ENCODE measurements around the gene MMP25.
A peak's percentile ranks its signal among the peaks of the same experiment; 100 is the strongest.

The MMP25 gene

DNA sequence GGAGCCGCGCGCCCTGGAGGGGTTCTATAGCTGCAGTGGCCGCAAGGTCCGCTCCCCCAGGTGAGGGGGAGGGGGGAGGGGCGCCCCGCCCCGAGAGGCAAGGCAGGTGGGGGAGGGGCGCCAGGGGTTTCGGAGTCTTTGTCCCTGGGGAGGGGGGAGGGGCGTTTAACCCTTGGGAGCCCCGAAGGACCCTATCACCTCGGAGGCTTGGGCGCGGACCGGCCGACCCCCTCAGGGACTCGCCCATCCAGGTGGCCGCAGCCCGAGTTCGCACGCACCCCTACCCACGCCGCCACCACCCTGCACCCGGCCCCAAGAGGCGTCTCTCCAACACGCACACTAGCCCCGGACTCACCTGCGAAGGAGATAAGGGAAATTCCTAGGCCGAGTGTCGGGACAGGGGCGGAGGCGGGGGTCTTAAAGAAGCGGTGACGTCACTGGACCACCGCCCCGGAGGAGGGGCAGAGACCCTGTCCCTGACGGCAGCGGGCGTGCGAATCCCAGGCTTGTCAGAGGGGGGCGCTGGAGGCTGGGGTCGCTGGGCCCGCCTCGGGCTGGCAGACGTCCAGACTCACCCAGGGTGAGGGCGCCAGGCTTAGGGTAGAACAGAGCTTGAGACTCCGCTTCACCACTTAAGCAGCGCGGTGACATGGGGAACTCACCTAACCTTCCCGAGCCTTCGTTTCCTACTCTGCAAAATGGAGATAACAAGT is 28.4 kb upstream of the MMP25 start, which contains the start of gene CLDN6:
CLDN6 (minus strand) TSS at position 390 of the 713 bp plus-strand sequence. CDS start 2,162 bp downstream, outside the sequence.
- DNase-seq: peak; percentile 61 to 66

DNA sequence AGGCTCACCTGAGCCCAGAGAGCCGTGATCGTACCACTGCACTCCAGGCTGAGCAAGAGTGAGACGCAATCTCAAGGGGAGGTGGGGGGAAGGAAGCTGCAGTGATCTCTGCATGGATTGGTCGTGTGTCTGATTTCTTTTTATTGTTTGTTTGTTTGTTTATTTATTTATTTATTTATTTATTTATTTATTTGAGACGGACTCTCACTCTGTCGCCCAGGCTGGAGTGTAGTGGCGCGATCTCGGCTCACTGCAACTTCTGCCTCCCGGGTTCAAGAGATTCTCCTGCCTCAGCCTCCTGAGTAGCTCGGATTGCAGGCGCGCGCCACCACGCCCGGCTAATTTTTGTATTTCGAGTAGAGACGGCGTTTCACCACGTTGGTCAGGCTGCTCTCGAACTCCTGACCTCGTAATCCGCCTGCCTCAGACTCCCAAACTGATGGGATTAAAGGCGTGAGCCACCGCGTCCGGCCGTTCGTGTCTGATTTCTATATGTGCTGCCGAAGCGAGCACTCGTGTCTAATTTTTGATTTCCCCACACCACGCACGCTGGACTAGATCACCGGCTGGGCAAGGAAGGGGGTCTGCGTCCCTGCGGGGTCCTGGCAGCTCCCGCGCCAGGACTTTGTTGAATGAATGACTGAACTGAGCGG is 26.6 kb upstream of the MMP25 start:
- DNase-seq: no peak

DNA sequence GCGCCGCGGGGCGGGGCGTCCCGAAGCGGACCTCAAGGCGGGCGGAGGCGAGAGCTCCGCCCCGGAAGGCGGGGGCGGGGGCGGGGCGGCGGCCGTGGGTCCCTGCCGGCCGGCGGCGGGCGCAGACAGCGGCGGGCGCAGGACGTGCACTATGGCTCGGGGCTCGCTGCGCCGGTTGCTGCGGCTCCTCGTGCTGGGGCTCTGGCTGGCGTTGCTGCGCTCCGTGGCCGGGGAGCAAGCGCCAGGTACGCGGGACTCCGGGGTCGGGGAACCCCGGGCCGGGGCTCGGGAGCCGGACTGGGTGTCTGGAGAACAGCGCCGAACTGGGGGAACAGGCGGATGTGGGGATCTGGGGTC is 26.1 kb upstream of the MMP25 start, which contains the start of gene TNFRSF12A:
TNFRSF12A (plus strand) TSS at position 122 of the 357 bp plus-strand sequence; CDS start at position 152, 30 bp downstream.
- peak; percentile 80 to 86 for DNase-seq

DNA sequence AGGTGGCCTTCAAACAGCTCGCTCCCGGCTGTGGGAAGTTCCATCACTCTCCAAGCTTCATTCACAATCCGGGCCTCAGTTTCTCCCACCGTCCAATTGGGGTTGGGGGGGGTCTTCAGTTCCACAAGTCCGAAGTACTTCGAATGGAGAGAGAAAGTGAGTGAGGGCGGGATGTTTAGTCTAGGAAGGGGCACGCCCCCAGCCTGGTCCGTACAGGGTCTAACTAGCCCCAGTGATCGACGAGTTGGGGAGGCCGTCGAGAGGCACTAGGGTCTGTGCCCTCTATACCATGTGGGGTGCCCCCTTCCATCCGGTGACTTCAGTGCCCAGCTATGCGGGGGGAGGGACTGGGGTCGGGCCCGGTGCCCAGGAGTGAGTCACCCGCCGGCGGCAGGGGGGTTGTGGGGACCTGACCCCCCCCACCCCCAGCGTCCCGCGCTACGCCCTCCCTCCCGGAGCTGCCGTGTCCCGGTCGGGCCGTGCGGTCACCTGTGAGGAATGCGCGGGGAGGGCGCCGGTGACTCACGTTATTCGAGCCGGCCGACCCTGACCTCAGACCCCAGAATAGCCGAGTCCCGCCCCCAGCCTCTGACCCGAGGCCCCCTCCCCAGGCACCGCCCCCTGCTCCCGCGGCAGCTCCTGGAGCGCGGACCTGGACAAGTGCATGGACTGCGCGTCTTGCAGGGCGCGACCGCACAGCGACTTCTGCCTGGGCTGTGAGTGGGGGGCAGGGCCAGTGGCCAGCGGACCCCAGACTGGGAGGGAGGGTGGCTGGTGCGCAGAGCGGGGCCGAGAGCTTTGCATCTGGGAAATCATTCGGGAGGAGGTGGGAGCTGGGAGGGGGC is 25.5 kb upstream of the MMP25 start:
- DNase-seq: peak; percentile 60 to 71

DNA sequence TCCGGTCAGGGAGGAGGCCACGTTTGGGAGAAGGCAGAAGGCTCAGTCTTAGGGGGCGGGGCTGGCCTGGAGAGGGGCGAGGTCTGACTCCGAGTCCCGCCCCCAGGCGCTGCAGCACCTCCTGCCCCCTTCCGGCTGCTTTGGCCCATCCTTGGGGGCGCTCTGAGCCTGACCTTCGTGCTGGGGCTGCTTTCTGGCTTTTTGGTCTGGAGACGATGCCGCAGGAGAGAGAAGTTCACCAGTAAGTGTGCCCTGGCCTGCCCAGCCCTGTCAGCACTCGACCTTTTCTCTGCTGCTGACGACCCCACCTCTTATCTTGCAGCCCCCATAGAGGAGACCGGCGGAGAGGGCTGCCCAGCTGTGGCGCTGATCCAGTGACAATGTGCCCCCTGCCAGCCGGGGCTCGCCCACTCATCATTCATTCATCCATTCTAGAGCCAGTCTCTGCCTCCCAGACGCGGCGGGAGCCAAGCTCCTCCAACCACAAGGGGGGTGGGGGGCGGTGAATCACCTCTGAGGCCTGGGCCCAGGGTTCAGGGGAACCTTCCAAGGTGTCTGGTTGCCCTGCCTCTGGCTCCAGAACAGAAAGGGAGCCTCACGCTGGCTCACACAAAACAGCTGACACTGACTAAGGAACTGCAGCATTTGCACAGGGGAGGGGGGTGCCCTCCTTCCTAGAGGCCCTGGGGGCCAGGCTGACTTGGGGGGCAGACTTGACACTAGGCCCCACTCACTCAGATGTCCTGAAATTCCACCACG is 24.7 kb upstream of the MMP25 start:
- peak; percentile 92 to 93 for DNase-seq

DNA sequence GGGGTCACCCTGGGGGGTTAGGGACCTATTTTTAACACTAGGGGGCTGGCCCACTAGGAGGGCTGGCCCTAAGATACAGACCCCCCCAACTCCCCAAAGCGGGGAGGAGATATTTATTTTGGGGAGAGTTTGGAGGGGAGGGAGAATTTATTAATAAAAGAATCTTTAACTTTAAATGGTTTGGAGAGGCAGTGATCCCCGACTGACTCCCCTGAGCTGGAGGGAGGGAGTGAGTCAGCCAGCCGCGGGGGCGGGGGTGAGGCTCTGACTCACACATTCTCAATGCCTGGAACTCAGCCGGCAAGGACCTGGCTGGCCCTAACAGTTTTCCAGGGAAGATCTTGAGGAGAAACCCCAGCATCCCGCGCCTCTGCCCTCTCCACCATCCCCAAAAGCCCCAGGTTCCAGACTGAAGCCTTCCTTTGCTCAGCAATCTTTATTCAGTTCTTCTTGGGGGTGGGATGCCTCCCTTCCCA is 24.1 kb upstream of the MMP25 start:
- DNase-seq: peak; percentile 94

DNA sequence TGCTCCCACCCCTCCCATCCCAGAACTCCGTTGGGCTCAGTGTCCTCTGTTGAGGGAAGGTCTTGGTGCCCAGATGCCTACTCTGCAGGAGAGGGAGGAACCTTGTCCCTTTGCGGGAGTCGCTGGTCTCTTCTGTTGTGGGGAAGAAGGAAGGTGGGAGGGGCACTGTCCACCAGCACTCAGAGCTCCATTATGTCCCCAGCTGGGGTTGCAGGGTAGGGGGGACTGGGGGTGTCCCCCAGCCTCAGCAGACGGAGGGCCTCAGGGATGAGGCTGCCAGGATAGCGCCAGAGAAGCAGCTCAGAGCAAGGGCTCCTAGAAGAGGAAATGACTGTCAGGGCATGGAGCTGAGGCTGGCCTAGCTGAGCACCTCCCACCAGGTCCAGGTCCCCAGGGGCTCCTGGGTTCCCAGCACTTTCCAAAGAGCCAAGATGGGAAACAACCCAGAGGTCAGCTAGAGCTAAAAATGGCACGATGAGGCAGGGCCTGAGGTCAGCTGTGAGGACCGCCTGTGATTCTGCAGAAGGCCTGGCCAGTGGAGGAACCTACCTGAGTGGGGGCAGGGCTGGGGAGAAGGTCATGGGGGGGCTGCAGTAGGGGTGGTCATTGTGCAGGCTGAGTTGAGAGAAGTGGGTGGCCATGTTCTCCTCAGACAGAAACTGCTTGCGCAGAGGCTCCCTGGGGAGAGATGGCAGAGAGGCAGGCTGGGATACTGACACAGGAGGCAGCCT is 23.5 kb upstream of the MMP25 start:
- DNase-seq: peak; percentile 49 to 64

DNA sequence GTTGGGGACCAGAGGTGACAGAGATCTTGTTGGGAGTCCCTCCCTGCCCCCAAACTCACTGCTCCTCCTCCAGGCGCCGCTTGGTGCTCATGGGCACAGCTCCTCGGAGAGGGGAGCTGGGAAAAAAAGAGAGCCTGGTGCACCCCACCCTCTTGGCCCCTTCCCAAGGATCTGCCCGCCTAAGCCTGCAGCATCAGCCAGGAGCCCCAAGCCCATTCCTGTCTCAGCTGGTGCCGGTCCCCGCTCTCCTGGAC is 23.0 kb upstream of the MMP25 start:
- peak in 1 of 2 experiments; percentile 63 for DNase-seq

DNA sequence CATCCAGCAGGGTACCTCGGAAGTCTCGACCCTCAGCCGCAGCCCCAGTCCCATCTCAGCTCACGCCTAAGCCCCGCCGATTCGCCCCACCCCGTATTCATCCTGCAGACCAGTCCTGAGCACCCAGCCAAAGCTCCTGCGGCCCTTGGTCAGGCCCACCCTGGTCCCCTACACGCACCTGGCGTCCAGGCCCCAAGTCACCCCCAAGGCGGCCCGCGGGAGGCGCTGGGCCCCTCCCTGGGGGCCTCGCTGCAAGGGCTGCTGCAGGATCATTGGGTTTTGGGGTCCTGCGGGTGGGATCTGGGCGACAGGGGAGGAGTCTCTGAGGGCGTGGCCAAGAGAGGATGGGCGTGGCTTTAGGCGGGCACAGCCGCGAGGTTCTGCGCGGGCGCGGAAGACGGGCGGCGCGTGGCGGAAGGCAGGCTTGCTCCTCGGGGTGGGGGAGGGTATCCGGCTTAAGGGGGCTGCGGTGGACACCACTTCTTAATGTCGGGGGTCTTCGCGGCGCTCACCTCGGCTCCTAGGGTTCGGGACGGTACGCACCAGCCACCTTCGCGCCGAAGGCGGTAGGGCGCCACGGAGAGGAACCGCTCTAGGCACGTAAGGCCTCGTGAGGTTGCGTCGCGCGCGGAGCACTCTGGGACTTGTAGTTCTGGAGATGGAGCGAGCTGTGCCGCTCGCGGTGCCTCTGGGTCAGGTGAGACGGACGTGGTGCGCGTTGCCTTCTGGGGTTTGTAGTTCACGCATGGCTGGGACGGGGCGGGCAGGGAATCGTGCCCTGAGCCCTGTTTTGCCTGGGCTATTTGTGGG is 22.5 kb upstream of the MMP25 start, which contains the start of the genes HCFC1R1 and THOC6:
HCFC1R1 (minus strand) TSS at position 274 of the 810 bp plus-strand sequence; CDS start at position 273, 1 bp downstream.
THOC6 (plus strand) TSS at position 367 of the 810 bp plus-strand sequence; CDS start at position 659, 292 bp downstream.
- peak; percentile 97 for DNase-seq

DNA sequence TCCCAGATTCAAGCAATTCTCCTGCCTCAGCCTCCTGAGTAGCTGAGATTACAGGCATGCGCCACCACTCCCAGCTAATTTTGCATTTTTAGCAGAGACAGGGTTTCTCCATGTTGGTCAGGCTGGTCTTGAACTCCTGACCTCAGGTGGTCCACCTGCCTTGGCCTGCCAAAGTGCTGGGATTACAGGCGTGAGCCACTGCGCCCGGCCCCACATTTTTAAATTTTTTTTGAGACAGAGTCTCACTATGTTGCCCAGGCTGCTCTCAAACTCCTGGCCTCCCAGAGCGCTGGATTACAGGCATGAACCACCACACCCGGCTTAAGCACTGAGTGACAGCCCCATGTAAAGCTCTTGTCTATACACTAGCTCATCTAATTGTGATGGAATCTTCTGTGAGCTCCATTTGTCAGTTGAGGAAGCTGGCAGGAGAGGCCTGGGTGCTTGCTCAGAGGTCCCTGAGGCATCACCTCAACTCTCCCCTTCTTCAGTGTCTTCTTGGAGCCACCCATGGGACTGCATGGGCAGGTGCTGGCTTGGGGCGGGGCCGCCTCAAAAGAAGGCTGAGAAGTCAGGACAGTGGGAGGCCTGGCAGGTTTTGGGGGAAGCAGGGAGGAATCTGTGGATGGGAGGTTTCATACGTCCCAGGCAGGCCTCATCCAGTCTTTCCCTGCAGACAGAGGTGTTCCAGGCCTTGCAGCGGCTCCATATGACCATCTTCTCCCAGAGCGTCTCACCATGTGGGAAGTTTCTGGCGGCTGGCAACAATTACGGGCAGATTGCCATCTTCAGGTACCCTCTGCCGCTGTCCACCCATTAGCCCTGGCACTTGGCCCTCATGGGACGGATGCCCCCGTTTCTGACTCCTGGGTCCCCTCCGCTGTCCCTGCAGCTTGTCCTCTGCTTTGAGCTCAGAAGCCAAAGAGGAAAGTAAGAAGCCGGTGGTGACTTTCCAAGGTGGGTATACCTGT is 21.0 kb upstream of the MMP25 start:
- no peak for DNase-seq

DNA sequence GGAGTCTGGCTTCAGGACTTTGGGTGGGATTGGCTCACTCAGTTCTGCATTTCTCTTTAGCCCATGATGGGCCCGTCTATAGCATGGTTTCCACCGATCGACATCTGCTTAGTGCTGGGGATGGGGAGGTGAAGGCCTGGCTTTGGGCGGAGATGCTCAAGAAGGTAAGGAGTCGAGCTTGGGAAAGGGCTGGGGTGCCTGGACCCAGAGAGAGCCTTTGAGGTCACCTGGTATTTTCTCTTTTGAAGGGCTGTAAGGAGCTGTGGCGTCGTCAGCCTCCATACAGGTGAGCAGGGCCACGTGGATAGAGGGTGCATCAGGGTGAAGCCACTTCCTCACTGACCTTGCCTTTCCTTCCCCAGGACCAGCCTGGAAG is 20.4 kb upstream of the MMP25 start:
- DNase-seq: no peak

DNA sequence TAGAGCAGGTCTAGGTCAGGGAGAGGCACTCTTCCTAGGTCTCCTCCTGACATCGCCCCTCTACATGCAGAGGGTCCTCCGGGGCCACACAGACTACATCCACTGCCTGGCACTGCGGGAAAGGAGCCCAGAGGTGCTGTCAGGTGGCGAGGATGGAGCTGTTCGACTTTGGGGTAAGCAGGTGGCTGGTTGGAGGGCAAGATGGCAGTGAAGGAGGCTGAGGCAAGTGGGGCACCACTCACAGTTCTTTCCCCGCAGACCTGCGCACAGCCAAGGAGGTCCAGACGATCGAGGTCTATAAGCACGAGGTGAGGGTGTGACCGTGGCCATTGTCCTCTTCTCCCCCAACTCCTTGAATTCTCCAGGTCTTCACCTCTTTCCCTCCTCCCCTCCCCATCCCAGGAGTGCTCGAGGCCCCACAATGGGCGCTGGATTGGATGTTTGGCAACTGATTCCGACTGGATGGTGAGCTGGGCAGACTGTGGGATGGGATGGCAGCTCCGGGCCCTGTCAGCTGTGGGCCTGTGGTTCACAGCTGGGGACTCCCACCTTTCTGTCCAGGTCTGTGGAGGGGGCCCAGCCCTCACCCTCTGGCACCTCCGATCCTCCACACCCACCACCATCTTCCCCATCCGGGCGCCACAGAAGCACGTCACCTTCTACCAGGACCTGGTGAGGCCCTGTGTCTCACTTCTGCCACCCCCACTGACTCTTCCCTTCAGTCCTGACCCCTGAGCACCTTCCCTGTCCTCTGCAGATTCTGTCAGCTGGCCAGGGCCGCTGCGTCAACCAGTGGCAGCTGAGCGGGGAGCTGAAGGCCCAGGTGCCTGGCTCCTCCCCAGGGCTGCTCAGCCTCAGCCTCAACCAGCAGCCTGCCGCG is 19.5 kb upstream of the MMP25 start:
- no peak for DNase-seq

DNA sequence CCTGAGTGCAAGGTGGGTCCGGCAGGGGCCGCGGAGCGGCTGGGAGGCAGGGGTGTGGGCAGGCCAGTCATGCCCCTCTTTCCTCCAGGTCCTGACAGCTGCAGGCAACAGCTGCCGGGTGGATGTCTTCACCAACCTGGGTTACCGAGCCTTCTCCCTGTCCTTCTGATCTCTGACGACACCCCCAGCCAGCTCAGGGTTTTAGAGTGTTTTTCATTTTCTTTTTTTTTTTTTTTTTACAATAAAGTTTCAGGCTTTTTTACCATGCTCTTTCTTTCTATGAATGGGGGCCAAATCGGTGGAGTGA is 18.9 kb upstream of the MMP25 start:
- no peak for DNase-seq

DNA sequence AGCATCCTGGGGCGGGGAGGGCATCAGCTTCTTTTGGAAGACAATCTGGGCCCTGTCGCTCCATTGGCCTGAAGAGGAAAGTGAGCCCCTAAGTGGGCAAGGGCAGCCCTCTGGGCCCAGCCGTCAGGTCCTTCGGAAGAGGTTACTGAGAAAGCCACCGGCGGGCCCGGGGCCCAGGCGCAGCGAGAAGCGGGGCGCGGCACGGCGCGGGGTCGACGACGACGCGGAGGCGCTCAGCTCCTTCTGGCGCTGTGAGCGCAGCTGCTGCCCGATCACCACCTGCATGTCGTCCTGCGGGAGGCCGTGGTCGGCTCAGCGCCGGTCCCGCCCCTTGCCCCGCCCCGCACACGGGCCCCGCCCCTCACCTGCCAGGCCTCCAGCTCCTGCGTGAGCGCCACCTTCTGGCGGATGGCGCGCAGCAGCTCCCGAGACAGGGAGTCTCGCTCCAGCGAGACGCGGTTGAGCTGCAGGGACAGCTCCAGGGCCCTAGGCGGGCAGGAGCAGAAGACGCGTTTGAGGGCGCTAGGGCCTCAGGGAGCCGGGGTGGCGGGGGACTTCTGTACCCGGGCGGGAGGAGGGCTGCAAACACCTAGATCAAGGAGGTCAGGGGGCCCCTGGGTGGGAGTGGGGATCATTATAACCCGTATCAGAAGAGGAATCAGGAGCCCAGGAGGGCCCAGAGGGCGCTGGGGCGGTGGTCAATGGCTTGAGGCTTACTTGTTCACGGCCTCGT is 18.2 kb upstream of the MMP25 start:
- peak; percentile 93 for DNase-seq

DNA sequence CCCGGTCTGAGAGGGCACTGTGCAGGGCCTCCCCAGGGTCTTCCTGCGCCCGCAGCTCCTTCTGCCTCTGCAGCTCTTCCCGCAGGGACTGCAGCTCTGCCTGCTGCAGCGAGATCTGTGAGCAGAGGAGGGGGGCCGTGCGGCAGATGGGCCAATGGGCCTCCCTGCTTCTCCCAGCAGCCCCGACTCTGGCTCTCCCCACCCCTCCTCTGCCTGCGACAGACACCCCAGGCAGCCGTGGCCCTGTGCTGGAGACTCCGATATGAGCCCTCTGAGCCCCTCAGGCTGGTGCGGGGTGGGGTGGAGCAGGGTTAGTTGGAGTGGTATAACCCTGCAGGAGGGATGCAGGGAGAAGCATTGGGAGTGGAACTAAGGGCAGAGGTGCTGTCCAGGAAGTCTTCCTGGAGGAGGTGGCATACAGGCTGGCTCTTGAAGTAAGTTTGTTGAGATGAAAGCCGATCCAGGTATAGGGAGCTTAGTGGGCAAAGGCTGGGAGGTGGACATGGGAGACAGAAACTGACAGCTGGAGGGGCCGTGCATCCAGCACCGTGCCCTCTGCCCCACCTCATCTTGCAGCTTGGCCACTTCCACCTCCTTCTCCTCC is 17.5 kb upstream of the MMP25 start:
- DNase-seq: peak in 1 of 2 experiments; percentile 47

DNA sequence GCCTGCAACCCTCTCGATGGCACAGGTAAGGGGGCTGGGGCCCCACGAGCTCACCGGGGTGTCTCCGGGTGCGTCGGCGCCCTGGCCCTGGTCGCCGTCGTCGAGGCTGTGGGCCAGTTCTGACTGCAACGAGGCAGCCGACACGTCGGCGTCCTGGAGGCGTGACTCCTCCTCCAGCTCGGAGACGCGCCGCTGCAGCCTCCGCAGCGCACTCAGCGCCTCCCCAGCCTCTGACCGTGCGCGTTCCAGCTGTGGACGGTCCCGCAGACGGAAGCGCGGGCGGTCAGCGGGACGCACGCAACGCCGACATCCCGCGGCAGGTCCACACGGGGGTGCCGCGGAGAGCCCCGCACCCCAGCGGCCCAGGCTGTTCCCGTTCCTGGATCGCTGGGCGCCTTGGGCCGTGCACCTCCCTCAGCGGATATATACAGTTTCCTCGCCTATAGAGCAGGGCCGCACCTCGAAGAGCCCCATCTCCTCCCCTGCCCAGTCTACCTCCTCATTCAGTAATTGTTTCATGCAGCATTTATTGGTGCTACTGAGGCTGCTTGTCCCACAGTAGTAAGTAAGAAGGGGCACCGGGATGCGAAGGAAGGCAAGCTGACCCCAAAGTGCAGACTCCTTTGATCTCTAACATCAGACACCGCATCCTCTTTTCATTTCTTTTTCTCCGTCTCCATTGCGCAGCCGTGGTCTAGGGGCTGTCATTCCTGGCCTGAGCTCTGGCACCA is 16.7 kb upstream of the MMP25 start:
- DNase-seq: peak; percentile 57 to 76
